ENCODE measurements around the gene ATP9B. TPM values are rescaled to one million over a fixed set of nuclear protein-coding genes. Genes with fewer than 3 reads are reported as not detected.

The ATP9B gene
- total RNA-seq, 2 donors from 2014 or later = 29.1 to 38.1 TPM

- peaks cover 14% of the 10 kb centered on the region for H3K36me3 Mint-ChIP-seq (ENCODE audit: low read depth)
- DNase-seq = no peak
- H3K27me3 Mint-ChIP-seq (ENCODE audit: insufficient read depth) = no peaks in the 10 kb centered on the region
- no peak for TF ChIP-seq CTCF (conservative IDR thresholded peaks at IDR 0.05)
- H3K27ac Mint-ChIP-seq = no peak overlapping the region
- H3K9ac ChIP-seq (ENCODE audit: extremely low read depth, low read length, poor library complexity, severe bottlenecking) = no peak overlapping the region
- no peaks in the 10 kb centered on the region for H3K4me1 Mint-ChIP-seq
- no peak overlapping the region for H3K27ac ChIP-seq (ENCODE audit: low read depth, low read length)
- 90 to 91% methylated on average over 2 to 8 of the region's 9 CpGs for WGBS, 2 experiments (ENCODE audit: insufficient coverage in 1 of 2, insufficient read length in 1 of 2)
- H3K9me3 Mint-ChIP-seq = no peaks in the 10 kb centered on the region
- no peak overlapping the region for H3K4me3 ChIP-seq (ENCODE audit: low read length)
- H3K27me3 ChIP-seq (ENCODE audit: control insufficient read depth, insufficient read depth, low read length, poor library complexity, severe bottlenecking) = no peaks in the 10 kb centered on the region
- no peak overlapping the region for H3K4me3 Mint-ChIP-seq
- peaks cover 17% of the 10 kb centered on the region for H3K36me3 ChIP-seq (ENCODE audit: control insufficient read depth, insufficient read depth, low read length)
- no peaks in the 10 kb centered on the region for H3K9me3 ChIP-seq (ENCODE audit: control insufficient read depth, low read length)
- no peaks in the 10 kb centered on the region for H3K4me1 ChIP-seq (ENCODE audit: control insufficient read depth, insufficient read depth, low read length)
Observed at GRCh38 chr18:79300413-79300812, 231.2 kb downstream of the ATP9B start.

GRCh38 chr18:79302120-79302519, 232.9 kb downstream of the ATP9B start:
- no peak for TF ChIP-seq CTCF (conservative IDR thresholded peaks at IDR 0.05)
- H3K4me3 Mint-ChIP-seq = no peak overlapping the region
- WGBS, 2 experiments (ENCODE audit: insufficient coverage in 1 of 2, insufficient read length in 1 of 2) = 96 to 97% methylated on average over 9 to 15 of the region's 15 CpGs

DNA sequence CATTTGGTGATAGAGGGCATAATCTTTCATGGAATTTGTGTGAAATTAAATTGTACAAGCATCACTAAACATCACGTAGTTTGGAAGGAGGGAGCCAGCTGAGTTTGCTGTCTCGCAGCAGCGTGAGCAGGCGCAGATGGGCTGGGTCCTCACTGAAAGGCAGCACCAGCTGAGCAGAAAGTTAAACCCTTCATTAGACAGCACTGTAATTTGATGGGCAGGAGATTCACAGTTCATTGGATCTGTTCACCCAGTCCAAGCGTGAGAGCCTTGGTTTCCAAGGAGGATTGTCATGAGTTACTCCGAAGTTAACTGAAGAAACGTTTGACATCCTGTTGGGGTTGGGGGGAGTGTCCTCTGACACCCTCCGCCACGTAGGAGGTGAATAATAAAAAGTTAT, 236.7 kb downstream of the ATP9B start:
- Mint-ChIP-seq H3K4me3 (no peak overlapping the region), H3K27me3 (ENCODE audit: insufficient read depth) (no peaks in the 10 kb centered on the region), H3K4me1 (no peaks in the 10 kb centered on the region), H3K27ac (no peak overlapping the region), H3K9me3 (no peaks in the 10 kb centered on the region), H3K36me3 (ENCODE audit: low read depth) (peaks cover 20% of the 10 kb centered on the region)
- H3K27ac ChIP-seq (ENCODE audit: low read depth, low read length) = no peak overlapping the region
- no peaks in the 10 kb centered on the region for H3K4me1 ChIP-seq (ENCODE audit: control insufficient read depth, insufficient read depth, low read length)
- H3K9ac ChIP-seq (ENCODE audit: extremely low read depth, low read length, poor library complexity, severe bottlenecking) = no peak overlapping the region
- no peak for DNase-seq
- H3K27me3 ChIP-seq (ENCODE audit: control insufficient read depth, insufficient read depth, low read length, poor library complexity, severe bottlenecking) = no peaks in the 10 kb centered on the region
- TF ChIP-seq CTCF (conservative IDR thresholded peaks at IDR 0.05) = no peak
- 94% methylated on average over 9 of the region's 9 CpGs for WGBS, 2 experiments (ENCODE audit: insufficient coverage in 1 of 2, insufficient read length in 1 of 2)
- H3K36me3 ChIP-seq (ENCODE audit: control insufficient read depth, insufficient read depth, low read length) = peaks cover 36% of the 10 kb centered on the region
- H3K9me3 ChIP-seq (ENCODE audit: control insufficient read depth, low read length) = no peaks in the 10 kb centered on the region
- no peak overlapping the region for H3K4me3 ChIP-seq (ENCODE audit: low read length)

More at GRCh38 chr18:79302120-79302519, 232.9 kb downstream of the ATP9B start:
- Mint-ChIP-seq H3K27ac (no peak overlapping the region), H3K9me3 (no peaks in the 10 kb centered on the region), H3K36me3 (ENCODE audit: low read depth) (peaks cover 15% of the 10 kb centered on the region), H3K27me3 (ENCODE audit: insufficient read depth) (no peaks in the 10 kb centered on the region), H3K4me1 (no peaks in the 10 kb centered on the region)
- Histone ChIP-seq H3K9ac (ENCODE audit: extremely low read depth, low read length, poor library complexity, severe bottlenecking) (no peak overlapping the region), H3K9me3 (ENCODE audit: control insufficient read depth, low read length) (no peaks in the 10 kb centered on the region), H3K27me3 (ENCODE audit: control insufficient read depth, insufficient read depth, low read length, poor library complexity, severe bottlenecking) (no peaks in the 10 kb centered on the region), H3K36me3 (ENCODE audit: control insufficient read depth, insufficient read depth, low read length) (peaks cover 23% of the 10 kb centered on the region), H3K27ac (ENCODE audit: low read depth, low read length) (no peak overlapping the region), H3K4me3 (ENCODE audit: low read length) (no peak overlapping the region), H3K4me1 (ENCODE audit: control insufficient read depth, insufficient read depth, low read length) (no peaks in the 10 kb centered on the region)
- DNase-seq = no peak

Data from endodermal cell (in vitro differentiated cells).